IPS DF 4.7 (cell line): ENCODE measurements around the gene MAGED4B.
"Not testable (repeated sequence)": the region's sequence is repeated elsewhere in the genome, so short reads cannot be mapped to it uniquely, and the experiment has no call there.

Experiments used
- DNase-seq: peaks from one replicate; pipeline ENCODE4 v3.0.0-alpha.2; 2013; ENCODE audit warnings: low spot score; ENCODE audit errors: extremely low read depth

Gene MAGED4B, protein sequence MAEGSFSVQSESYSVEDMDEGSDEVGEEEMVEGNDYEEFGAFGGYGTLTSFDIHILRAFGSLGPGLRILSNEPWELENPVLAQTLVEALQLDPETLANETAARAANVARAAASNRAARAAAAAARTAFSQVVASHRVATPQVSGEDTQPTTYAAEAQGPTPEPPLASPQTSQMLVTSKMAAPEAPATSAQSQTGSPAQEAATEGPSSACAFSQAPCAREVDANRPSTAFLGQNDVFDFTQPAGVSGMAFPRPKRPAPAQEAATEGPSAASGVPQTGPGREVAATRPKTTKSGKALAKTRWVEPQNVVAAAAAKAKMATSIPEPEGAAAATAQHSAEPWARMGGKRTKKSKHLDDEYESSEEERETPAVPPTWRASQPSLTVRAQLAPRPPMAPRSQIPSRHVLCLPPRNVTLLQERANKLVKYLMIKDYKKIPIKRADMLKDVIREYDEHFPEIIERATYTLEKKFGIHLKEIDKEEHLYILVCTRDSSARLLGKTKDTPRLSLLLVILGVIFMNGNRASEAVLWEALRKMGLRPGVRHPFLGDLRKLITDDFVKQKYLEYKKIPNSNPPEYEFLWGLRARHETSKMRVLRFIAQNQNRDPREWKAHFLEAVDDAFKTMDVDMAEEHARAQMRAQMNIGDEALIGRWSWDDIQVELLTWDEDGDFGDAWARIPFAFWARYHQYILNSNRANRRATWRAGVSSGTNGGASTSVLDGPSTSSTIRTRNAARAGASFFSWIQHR

GRCh38 chrX:52068666-52069640, at the start of gene MAGED4B:
MAGED4B (minus strand) TSS chrX:52069183; CDS start chrX:52068172, 1,011 bp downstream.
- DNase-seq, result not testable (repeated sequence)

GRCh38 chrX:52118262-52118661, 49.3 kb upstream of the MAGED4B start:
- no peak for DNase-seq

GRCh38 chrX:52082578-52082977, 13.6 kb upstream of the MAGED4B start:
- DNase-seq, result no peak

- no peak for DNase-seq
Observed at GRCh38 chrX:52078131-52078530, 9.1 kb upstream of the MAGED4B start.

GRCh38 chrX:52042288-52042687, 26.7 kb downstream of the MAGED4B start:
- not testable (repeated sequence) for DNase-seq

DNA sequence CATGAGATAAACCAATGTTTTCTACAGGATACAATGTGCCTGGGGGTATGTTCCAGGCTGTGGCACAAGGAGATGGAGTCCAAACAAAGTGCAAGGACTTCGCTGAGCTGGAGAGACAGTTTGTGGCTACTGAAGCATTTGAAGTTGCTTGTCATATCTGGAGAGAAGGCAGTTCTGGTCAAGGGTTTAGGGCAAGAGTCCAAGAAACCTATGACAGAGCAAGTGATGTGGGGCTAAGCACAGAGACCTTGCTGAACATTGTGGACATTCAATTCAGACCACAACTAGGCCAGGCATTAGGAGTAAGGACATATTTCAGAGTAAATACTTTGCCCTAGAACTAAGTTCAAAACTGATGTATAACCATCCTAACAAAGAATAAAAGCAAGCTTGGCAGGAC, 34.8 kb downstream of the MAGED4B start:
- no peak for DNase-seq

GRCh38 chrX:52031371-52031770, 37.6 kb downstream of the MAGED4B start:
- no peak for DNase-seq

- DNase-seq, result no peak
Observed at GRCh38 chrX:52015794-52016193, 53.2 kb downstream of the MAGED4B start.
